HepG2 (cell line): ENCODE results near the gene NCBP3. TPM values are rescaled to one million over a fixed set of nuclear protein-coding genes. Genes with fewer than 3 reads are reported as not detected.
A peak's percentile ranks its signal among the peaks of the same experiment; 100 is the strongest.

Experiments used
- CBX2 ChIP-seq, 2 experiments: fragments of 200-600 bp in 1 of 2; sonication (generic); formaldehyde crosslinking in 1 of 2; IDR thresholded peaks; 2 replicates each; pipeline versions ENCODE4 v1.7.0 to v1.8.1; 2018 to 2022; ENCODE audit warnings: low read depth in 2 of 2, low read length in 1 of 2, mild to moderate bottlenecking in 1 of 2, missing genetic modification reagents in 1 of 2
- FIP1L1 ChIP-seq: fragments of 200-400 bp; formaldehyde crosslinking; IDR thresholded peaks from 2 replicates; pipeline ENCODE4 v1.6.1; 2018; ENCODE audit warnings: low read depth, mild to moderate bottlenecking, low read length, moderate library complexity, borderline replicate concordance; ENCODE audit not compliant: insufficient read depth
- GRHL1 ChIP-seq: sonication (generic); formaldehyde crosslinking; conservative IDR thresholded peaks from 2 replicates; pipeline ENCODE4 v1.8.0; 2022; ENCODE audit warnings: missing genetic modification reagents
- MLLT10 ChIP-seq: sonication (generic); formaldehyde crosslinking; IDR thresholded peaks from 2 replicates; pipeline ENCODE4 v1.4.0; 2020; ENCODE audit warnings: missing genetic modification reagents
- PHB2 ChIP-seq: fragments of 450-650 bp; IDR thresholded peaks from 2 replicates; pipeline ENCODE4 v1.6.1; 2018; ENCODE audit not compliant: partially characterized antibody
- PHF5A ChIP-seq: IDR thresholded peaks from one replicate; pipeline ENCODE4 v1.6.1; 2018; ENCODE audit warnings: low read depth, missing genetic modification reagents; ENCODE audit not compliant: unreplicated experiment
- PLSCR1 ChIP-seq: sonication (generic); formaldehyde crosslinking; IDR thresholded peaks from 2 replicates; pipeline ENCODE4 v1.5.0; 2020; ENCODE audit warnings: missing genetic modification reagents, mild to moderate bottlenecking, borderline replicate concordance
- REXO4 ChIP-seq: sonication (generic); formaldehyde crosslinking; IDR thresholded peaks from 2 replicates; pipeline ENCODE4 v1.8.0; 2022; ENCODE audit warnings: missing genetic modification reagents, mild to moderate bottlenecking, borderline replicate concordance
- RFX1 ChIP-seq: fragments of 450-650 bp; IDR thresholded peaks from 2 replicates; pipeline ENCODE4 v1.6.1; 2017
- RFXAP ChIP-seq: sonication (generic); formaldehyde crosslinking; IDR thresholded peaks from 2 replicates; pipeline ENCODE4 v1.4.0; 2020; ENCODE audit warnings: missing genetic modification reagents, borderline replicate concordance
- SOX5 ChIP-seq: IDR thresholded peaks from 2 replicates; pipeline ENCODE4 v1.6.1; 2016; ENCODE audit warnings: borderline replicate concordance
- TRIM22 ChIP-seq: fragments of 450-650 bp; IDR thresholded peaks from 2 replicates; pipeline ENCODE4 v1.6.1; 2017
- YEATS4 ChIP-seq: sonication (generic); formaldehyde crosslinking; IDR thresholded peaks from 2 replicates; pipeline ENCODE4 v1.4.0; 2020; ENCODE audit warnings: missing genetic modification reagents, borderline replicate concordance
- ZBTB26 ChIP-seq: IDR thresholded peaks from 2 replicates; pipeline ENCODE4 v1.6.1; 2016; ENCODE audit warnings: missing compliant biosample characterization, missing genetic modification reagents, borderline replicate concordance
- ZBTB38 ChIP-seq: sonication (generic); formaldehyde crosslinking; IDR thresholded peaks from 2 replicates; pipeline ENCODE4 v1.5.1; 2020; ENCODE audit warnings: mild to moderate bottlenecking, missing genetic modification reagents
- ZNF124 ChIP-seq: sonication (generic); formaldehyde crosslinking; IDR thresholded peaks from 2 replicates; pipeline ENCODE4 v1.4.0; 2020; ENCODE audit warnings: missing genetic modification reagents
- ZNF276 ChIP-seq: sonication (generic); formaldehyde crosslinking; IDR thresholded peaks from 2 replicates; pipeline ENCODE4 v1.4.0; 2020; ENCODE audit warnings: mild to moderate bottlenecking, low read depth, missing genetic modification reagents
- ZNF362 ChIP-seq: sonication (generic); formaldehyde crosslinking; IDR thresholded peaks from 2 replicates; pipeline ENCODE4 v1.4.0; 2020; ENCODE audit warnings: missing genetic modification reagents, mild to moderate bottlenecking, borderline replicate concordance
- ZNF644 ChIP-seq: IDR thresholded peaks from 2 replicates; pipeline ENCODE4 v1.6.1; 2016; ENCODE audit warnings: low read depth
- ZNF768 ChIP-seq: sonication (generic); formaldehyde crosslinking; IDR thresholded peaks from 2 replicates; pipeline ENCODE4 v1.4.0; 2020; ENCODE audit warnings: missing genetic modification reagents
- ZNF776 ChIP-seq: sonication (generic); formaldehyde crosslinking; IDR thresholded peaks from 2 replicates; pipeline ENCODE4 v1.4.0; 2020; ENCODE audit warnings: mild to moderate bottlenecking, missing genetic modification reagents
- polyA plus RNA-seq, 8 experiments: library from polyadenylated mRNA; depleted of rRNA in 3 of 8; stranded (reverse) in 7 of 8; unstranded in 1 of 8; fragments of >200 nt; fragmentation: Illumina TruSeq in 4 of 8; extraction: Trizol in 4 of 8; gene quantifications; 2 replicates each; pipeline versions ENCODE4 v1.2.1 to v1.2.3, GENCODE V29; 2011 to 2016; ENCODE audit warnings: low read depth in 4 of 8, missing spikeins in 1 of 8, mixed read lengths in 1 of 8; ENCODE audit not compliant: insufficient read depth in 1 of 8
- total RNA-seq, 5 experiments: library from RNA; depleted of rRNA; stranded (reverse); fragments of >200 nt; fragmentation: Illumina TruSeq; extraction: Trizol; gene quantifications; 2 replicates each; pipeline ENCODE4 v1.2.3, GENCODE V29; 2016; ENCODE audit warnings: low read depth in 1 of 5

The NCBP3 gene
- total and polyA plus RNA-seq, 2 of the 13 experiments (the other 11 are each of a cell fraction or from before 2014, with no cell fraction given): 19.5 to 24.8 TPM

- TF ChIP-seq ZNF276 (CRISPR knock-in tag) (no peak), PLSCR1 (CRISPR knock-in tag) (no peak), ZNF124 (peak; percentile 84; the same call in 1 of the 2 replicates), ZNF768 (CRISPR knock-in tag) (0 out of 2 replicates have a peak, but pooled peaks have one; percentile 35), ZNF776 (CRISPR knock-in tag) (no peak), CBX2 (IDR thresholded peaks at IDR 0.05; ENCODE audit: low read depth, low read length) (no peak), CBX2 (CRISPR knock-in tag; IDR thresholded peaks at IDR 0.05; ENCODE audit: low read depth) (no peak), GRHL1 (CRISPR knock-in tag) (no peak), ZBTB26 (no peak; the same call in 1 of the 2 replicates), RFX1 (no peak), SOX5 (CRISPR knock-in tag) (peak; percentile 92), FIP1L1 (no peak), ZBTB38 (CRISPR knock-in tag) (peak; percentile 83), ZNF362 (peak; percentile 57; the same call in 1 of the 2 replicates), ZNF644 (CRISPR knock-in tag) (peak; percentile 71), YEATS4 (CRISPR knock-in tag) (peak; percentile 85; the same call in 1 of the 2 replicates), REXO4 (CRISPR knock-in tag) (no peak), PHF5A (CRISPR knock-in tag) (no peak), PHB2 (no peak), MLLT10 (CRISPR knock-in tag) (no peak), TRIM22 (no peak), RFXAP (peak; percentile 71)
Measured at GRCh38 chr17:3802461-3803307, 43.4 kb downstream of the NCBP3 start (continued).
